SK-N-MC (cell line): Measurements from ENCODE around the gene CALCOCO2.
"Not testable (repeated sequence)": the region's sequence is repeated elsewhere in the genome, so short reads cannot be mapped to it uniquely, and the experiment has no call there.

Experiments used
- DNase-seq: peaks from one replicate; pipeline ENCODE4 v3.0.0-alpha.2; 2011; ENCODE audit warnings: low read depth, low spot score
- H3K27ac ChIP-seq: fragments of 200-600 bp; sonication (generic); 2 replicates; pipeline ENCODE4 v1.5.1; 2016; ENCODE audit warnings: mixed run types
- H3K36me3 ChIP-seq: fragments of 200-600 bp; sonication (generic); 2 replicates; pipeline ENCODE4 v1.6.1; 2017; ENCODE audit warnings: antibody characterized with exemption, low read length, mixed read lengths; ENCODE audit not compliant: insufficient read depth
- H3K4me3 ChIP-seq: fragments of 200-600 bp; sonication (generic); 2 replicates; pipeline ENCODE4 v1.5.1; 2016
- H3K9ac ChIP-seq: fragments of 200-600 bp; sonication (generic); 2 replicates; pipeline ENCODE4 v1.8.0; 2017; ENCODE audit warnings: mixed run types, mixed read lengths; ENCODE audit not compliant: insufficient read length
- H3K9me3 ChIP-seq: fragments of 200-600 bp; sonication (generic); 2 replicates; pipeline ENCODE4 v1.6.1; 2017; ENCODE audit warnings: low read depth, mild to moderate bottlenecking, antibody characterized with exemption, low read length, moderate library complexity, mixed read lengths
- EZH2 ChIP-seq: fragments of 200-600 bp; sonication (generic); IDR thresholded peaks from one replicate; pipeline ENCODE4 v1.6.1; 2017; ENCODE audit warnings: antibody characterized with exemption
- FOXP2 ChIP-seq: optimal IDR thresholded peaks from 2 replicates; pipeline ENCODE3; 2011; ENCODE audit warnings: mild to moderate bottlenecking, moderate library complexity; ENCODE audit not compliant: insufficient read depth; ENCODE audit errors: extremely low read length, control extremely low read depth
- POLR2AphosphoS5 ChIP-seq: IDR thresholded peaks from 2 replicates; pipeline ENCODE4 v1.6.1; 2012; ENCODE audit warnings: mild to moderate bottlenecking, low read depth, low read length, borderline replicate concordance

Gene CALCOCO2

GRCh38 chr17:48830840-48831548 lies at the start of gene CALCOCO2:
Gene CALCOCO2 (plus strand): TSS chr17:48831035. CDS start chr17:48841708, 10,673 bp downstream.
- no peak for DNase-seq
- Histone ChIP-seq H3K4me3 (peak within 1 kb of the TSS; percentile 91), H3K27ac (peak within 1 kb of the TSS; percentile 15; the same call in 1 of the 2 replicates), H3K9me3 (no peaks in the 10 kb centered on the region), H3K9ac (peak within 1 kb of the TSS; percentile 81), H3K36me3 (no peaks in the 10 kb centered on the region)
- TF ChIP-seq EZH2 (no peak), FOXP2 (peak; percentile 76), POLR2AphosphoS5 (peak; percentile 83; the same call in 1 of the 2 replicates)

- TF ChIP-seq FOXP2 = no peak
- TF ChIP-seq POLR2AphosphoS5 = no peak
- no peak for TF ChIP-seq EZH2
Measured at GRCh38 chr17:48787828-48788227, 43.0 kb upstream of the CALCOCO2 start.

GRCh38 chr17:48790607-48791127 lies 40.2 kb upstream of the CALCOCO2 start:
- Histone ChIP-seq H3K27ac (no peak overlapping the region), H3K4me3 (no peak overlapping the region), H3K9me3 (no peaks in the 10 kb centered on the region), H3K36me3 (peaks cover 39% of the 10 kb centered on the region), H3K9ac (no peak overlapping the region)
- DNase-seq = no peak
- TF ChIP-seq FOXP2 (no peak), EZH2 (no peak), POLR2AphosphoS5 (no peak)

More at GRCh38 chr17:48787828-48788227, 43.0 kb upstream of the CALCOCO2 start:
- H3K27ac ChIP-seq = no peak overlapping the region
- no peaks in the 10 kb centered on the region for H3K9me3 ChIP-seq
- no peak overlapping the region for H3K4me3 ChIP-seq
- no peak overlapping the region for H3K9ac ChIP-seq
- no peak for DNase-seq
- H3K36me3 ChIP-seq = peaks cover 51% of the 10 kb centered on the region

GRCh38 chr17:48791128-48792032 lies 39.5 kb upstream of the CALCOCO2 start:
- peak; percentile 81 for DNase-seq
- no peak overlapping the region for H3K27ac ChIP-seq
- H3K4me3 ChIP-seq = no peak overlapping the region
- peaks cover 39% of the 10 kb centered on the region for H3K36me3 ChIP-seq
- H3K9ac ChIP-seq = no peak overlapping the region
- TF ChIP-seq EZH2 (no peak), FOXP2 (no peak), POLR2AphosphoS5 (no peak)
- H3K9me3 ChIP-seq = no peaks in the 10 kb centered on the region

GRCh38 chr17:48792033-48792798 lies 38.6 kb upstream of the CALCOCO2 start:
- no peak overlapping the region for H3K9ac ChIP-seq
- H3K27ac ChIP-seq = no peak overlapping the region
- no peak overlapping the region for H3K4me3 ChIP-seq
- no peak for DNase-seq
- peaks cover 44% of the 10 kb centered on the region for H3K36me3 ChIP-seq
- no peaks in the 10 kb centered on the region for H3K9me3 ChIP-seq
- TF ChIP-seq POLR2AphosphoS5 = no peak
- no peak for TF ChIP-seq FOXP2
- TF ChIP-seq EZH2 = no peak

- Histone ChIP-seq H3K9me3 (no peaks in the 10 kb centered on the region), H3K27ac (peak overlapping the region; percentile 85), H3K9ac (no peak overlapping the region), H3K36me3 (peaks cover 46% of the 10 kb centered on the region), H3K4me3 (no peak overlapping the region)
- no peak for TF ChIP-seq EZH2
- no peak for TF ChIP-seq POLR2AphosphoS5
- TF ChIP-seq FOXP2 = no peak
- no peak for DNase-seq
Measured at GRCh38 chr17:48795444-48796162, 35.2 kb upstream of the CALCOCO2 start.

- peak overlapping the region; percentile 85 for H3K27ac ChIP-seq
- H3K9ac ChIP-seq, H3K4me3 ChIP-seq, H3K9me3 ChIP-seq, DNase-seq: not testable (repeated sequence)
- peaks cover 51% of the 10 kb centered on the region for H3K36me3 ChIP-seq
Measured at GRCh38 chr17:48796163-48796522, 34.7 kb upstream of the CALCOCO2 start.
